Smooth muscle cell (in vitro differentiated cells): Measurements from ENCODE around the gene SPA17. TPM values are rescaled to one million over a fixed set of nuclear protein-coding genes. Genes with fewer than 3 reads are reported as not detected.

ENCODE experiments used
- DNase-seq: peaks from one replicate; lab custom pipeline; 2025; ENCODE audit not compliant: unreplicated experiment; lab: John Stamatoyannopoulos, UW
- H2AFZ ChIP-seq: fragments of 200-600 bp; sonication (generic); 2 replicates; pipeline ENCODE4 v1.6.0; 2016; ENCODE audit warnings: antibody characterized with exemption, low read depth, mild to moderate bottlenecking
- H3F3A ChIP-seq: fragments of 200-600 bp; sonication (generic); 2 replicates; pipeline ENCODE4 v1.6.0; 2017; ENCODE audit warnings: antibody characterized with exemption, low read depth
- H3K27ac ChIP-seq: fragments of 200-600 bp; sonication (generic); 2 replicates; pipeline ENCODE4 v1.5.1; 2016; ENCODE audit warnings: low read depth, mild to moderate bottlenecking
- H3K27me3 ChIP-seq: fragments of 200-600 bp; sonication (generic); 2 replicates; pipeline ENCODE4 v1.6.1; 2016; ENCODE audit warnings: low read depth, mild to moderate bottlenecking
- H3K36me3 ChIP-seq: fragments of 200-600 bp; sonication (generic); 2 replicates; pipeline ENCODE4 v1.5.1; 2016; ENCODE audit warnings: low read depth
- H3K4me1 ChIP-seq: fragments of 200-600 bp; sonication (generic); 2 replicates; pipeline ENCODE4 v1.5.1; 2016; ENCODE audit warnings: low read depth
- H3K4me2 ChIP-seq: fragments of 200-600 bp; sonication (generic); 2 replicates; pipeline ENCODE4 v1.6.0; 2016; ENCODE audit warnings: mild to moderate bottlenecking
- H3K4me3 ChIP-seq: fragments of 200-600 bp; sonication (generic); 2 replicates; pipeline ENCODE4 v1.5.1; 2016; ENCODE audit warnings: mild to moderate bottlenecking
- H3K79me2 ChIP-seq: fragments of 200-600 bp; sonication (generic); 2 replicates; pipeline ENCODE4 v1.6.0; 2016; ENCODE audit warnings: low read depth, mild to moderate bottlenecking
- H3K9ac ChIP-seq: fragments of 200-600 bp; sonication (generic); 2 replicates; pipeline ENCODE4 v1.6.0; 2016; ENCODE audit warnings: low read depth
- H3K9me3 ChIP-seq: fragments of 200-600 bp; sonication (generic); replicated peaks from 2 replicates; pipeline ENCODE4 v1.5.1; 2016; ENCODE audit warnings: low read depth
- H4K20me1 ChIP-seq: fragments of 200-600 bp; sonication (generic); 2 replicates; pipeline ENCODE4 v1.6.0; 2016; ENCODE audit warnings: low read depth
- CTCF ChIP-seq: fragments of 200-600 bp; sonication (generic); IDR thresholded peaks from 2 replicates; pipeline ENCODE4 v1.5.1; 2017; ENCODE audit warnings: borderline replicate concordance, mild to moderate bottlenecking, antibody characterized with exemption; ENCODE audit not compliant: insufficient read depth, poor library complexity, severe bottlenecking
- WGBS: methylation state at CpG from one replicate; pipeline ENCODE4 v1.1.7; 2016; ENCODE audit warnings: low lambda C conversion rate; 5-methylcytosine and 5-hydroxymethylcytosine counted together
- polyA plus RNA-seq: library from polyadenylated mRNA; unstranded; fragments of >200 nt; fragmentation: Nextera tagmentation; extraction: Ambion mirVana; gene quantifications from 2 replicates; pipeline ENCODE4 v1.2.1, GENCODE V29; 2016
- total RNA-seq: library from RNA; depleted of rRNA; stranded (reverse); fragments of >200 nt; gene quantifications from 2 replicates; pipeline ENCODE4 v1.2.3, GENCODE V29; 2014

Gene SPA17
- total and polyA plus RNA-seq, 2 experiments from 2014 or later, result 6.1 to 7.4 TPM

GRCh38 chr11:124681421-124681820 is 7.7 kb downstream of the SPA17 start:
- H4K20me1 ChIP-seq, result no peaks in the 10 kb centered on the region
- H3K4me1 ChIP-seq, result no peaks in the 10 kb centered on the region
- H3K9me3 ChIP-seq, result peaks cover 3% of the 10 kb centered on the region
- WGBS, result 96% methylated on average over 2 of the region's 2 CpGs
- peaks cover 3% of the 10 kb centered on the region for H3K27me3 ChIP-seq
- no peak overlapping the region for H3K4me2 ChIP-seq
- H3F3A ChIP-seq, result no peaks in the 10 kb centered on the region
- no peaks in the 10 kb centered on the region for H3K36me3 ChIP-seq
- no peak overlapping the region for H3K9ac ChIP-seq
- H2AFZ ChIP-seq, result no peak overlapping the region
- no peak overlapping the region for H3K27ac ChIP-seq
- no peak for TF ChIP-seq CTCF
- no peaks in the 10 kb centered on the region for H3K79me2 ChIP-seq
- no peak overlapping the region for H3K4me3 ChIP-seq
- DNase-seq, result no peak

GRCh38 chr11:124682443-124682842 is 8.7 kb downstream of the SPA17 start:
- no peaks in the 10 kb centered on the region for H3K4me1 ChIP-seq

GRCh38 chr11:124693142-124693541 is 19.4 kb downstream of the SPA17 start:
- no peak overlapping the region for H2AFZ ChIP-seq
- H3K9me3 ChIP-seq, result no peaks in the 10 kb centered on the region
- no peaks in the 10 kb centered on the region for H3K79me2 ChIP-seq
- no peaks in the 10 kb centered on the region for H3K4me1 ChIP-seq
- no peak for TF ChIP-seq CTCF
- H3K27ac ChIP-seq, result no peak overlapping the region
- H4K20me1 ChIP-seq, result no peaks in the 10 kb centered on the region
- no peak overlapping the region for H3K9ac ChIP-seq
- no peaks in the 10 kb centered on the region for H3F3A ChIP-seq
- DNase-seq, result no peak
- H3K4me2 ChIP-seq, result no peak overlapping the region
- no peaks in the 10 kb centered on the region for H3K36me3 ChIP-seq
- no peaks in the 10 kb centered on the region for H3K27me3 ChIP-seq
- H3K4me3 ChIP-seq, result no peak overlapping the region
- WGBS, result 93% methylated on average over 2 of the region's 2 CpGs

More at GRCh38 chr11:124682443-124682842, 8.7 kb downstream of the SPA17 start:
- WGBS, result 100% methylated on average over 1 of the region's 1 CpG
- no peak overlapping the region for H3K4me3 ChIP-seq
- no peak for TF ChIP-seq CTCF
- H3K36me3 ChIP-seq, result no peaks in the 10 kb centered on the region
- no peak for DNase-seq
- H4K20me1 ChIP-seq, result no peaks in the 10 kb centered on the region
- no peaks in the 10 kb centered on the region for H3K79me2 ChIP-seq
- peaks cover 3% of the 10 kb centered on the region for H3K27me3 ChIP-seq
- H3F3A ChIP-seq, result no peaks in the 10 kb centered on the region
- H2AFZ ChIP-seq, result no peak overlapping the region
- no peak overlapping the region for H3K27ac ChIP-seq
- peaks cover 3% of the 10 kb centered on the region for H3K9me3 ChIP-seq
- H3K4me2 ChIP-seq, result no peak overlapping the region
- H3K9ac ChIP-seq, result no peak overlapping the region

GRCh38 chr11:124699547-124699946 is 25.8 kb downstream of the SPA17 start:
- no peaks in the 10 kb centered on the region for H4K20me1 ChIP-seq
- H3K4me2 ChIP-seq, result no peak overlapping the region
- no peak overlapping the region for H3K9ac ChIP-seq
- H3K36me3 ChIP-seq, result no peaks in the 10 kb centered on the region
- H3K27me3 ChIP-seq, result no peaks in the 10 kb centered on the region
- no peak for TF ChIP-seq CTCF
- no peak overlapping the region for H2AFZ ChIP-seq
- no peaks in the 10 kb centered on the region for H3F3A ChIP-seq
- no peak for DNase-seq
- WGBS, result 72% methylated on average over 1 of the region's 1 CpG
- H3K9me3 ChIP-seq, result no peaks in the 10 kb centered on the region
- H3K27ac ChIP-seq, result no peak overlapping the region
- no peak overlapping the region for H3K4me3 ChIP-seq
- no peaks in the 10 kb centered on the region for H3K4me1 ChIP-seq
- H3K79me2 ChIP-seq, result no peaks in the 10 kb centered on the region
